WTC11 (cell line): Measurements from ENCODE around the gene GUCY1A2. TPM values are rescaled to one million over a fixed set of nuclear protein-coding genes. Genes with fewer than 3 reads are reported as not detected.

Experiments used
- ATAC-seq: fragments of 200-7000 bp; cut with Tn5 transposase; 2 replicates; pipeline ENCODE4 v1.10.0; 2021; ENCODE audit warnings: mild to moderate bottlenecking, moderate library complexity
- CTCF ChIA-PET: fragments of 300-600 bp; sonication (Branson Sonifier 250); formaldehyde crosslinking; loops from one replicate; lab custom pipeline; 2021; ENCODE audit warnings: antibody characterized with exemption; lab: Charles Lee
- POLR2A ChIA-PET: fragments of 350-600 bp; sonication (Branson Sonifier 250); formaldehyde crosslinking; loops from one replicate; lab custom pipeline; 2021; ENCODE audit warnings: antibody characterized with exemption; lab: Charles Lee
- DNase-seq: peaks from one replicate; pipeline ENCODE4 v3.0.0; 2021; ENCODE audit warnings: low spot score
- H3K27ac Mint-ChIP-seq: 2 replicates; pipeline ENCODE4 v1.8.0; 2021; ENCODE audit warnings: mixed read lengths
- H3K27me3 Mint-ChIP-seq: 2 replicates; pipeline ENCODE4 v1.8.0; 2021; ENCODE audit warnings: low read depth, mild to moderate bottlenecking, moderate library complexity, mixed read lengths
- H3K36me3 Mint-ChIP-seq: 2 replicates; pipeline ENCODE4 v1.8.0; 2021; ENCODE audit warnings: mixed read lengths
- H3K4me1 Mint-ChIP-seq: 2 replicates; pipeline ENCODE4 v1.8.0; 2022; ENCODE audit warnings: mixed read lengths
- H3K4me3 Mint-ChIP-seq: 2 replicates; pipeline ENCODE4 v1.8.0; 2021; ENCODE audit warnings: mild to moderate bottlenecking, moderate library complexity, mixed read lengths
- H3K9me3 Mint-ChIP-seq: 2 replicates; pipeline ENCODE4 v1.8.0; 2021; ENCODE audit warnings: mixed read lengths
- ATF2 ChIP-seq: sonication (generic); formaldehyde crosslinking; IDR thresholded peaks from 2 replicates; pipeline ENCODE4 v1.8.1; 2022; ENCODE audit warnings: low read depth, missing genetic modification reagents, borderline replicate concordance
- CREB1 ChIP-seq: sonication (generic); formaldehyde crosslinking; IDR thresholded peaks from 2 replicates; pipeline ENCODE4 v1.8.0; 2023; ENCODE audit warnings: mild to moderate bottlenecking, missing genetic modification reagents
- CREM ChIP-seq: sonication (generic); formaldehyde crosslinking; IDR thresholded peaks from 2 replicates; pipeline ENCODE4 v1.8.1; 2022; ENCODE audit warnings: mild to moderate bottlenecking, missing genetic modification reagents, moderate library complexity
- ETV6 ChIP-seq: sonication (generic); formaldehyde crosslinking; IDR thresholded peaks from 2 replicates; pipeline ENCODE4 v1.8.1; 2022; ENCODE audit warnings: mild to moderate bottlenecking, missing genetic modification reagents
- GTF2I ChIP-seq: fragments of 250-450 bp; sonication (Bioruptor Pico); conservative IDR thresholded peaks from 2 replicates; pipeline ENCODE4 v1.4.0; 2021; ENCODE audit warnings: mild to moderate bottlenecking
- KAT7 ChIP-seq: sonication (generic); formaldehyde crosslinking; IDR thresholded peaks from 2 replicates; pipeline ENCODE4 v1.8.1; 2023; ENCODE audit warnings: missing genetic modification reagents, mild to moderate bottlenecking, borderline replicate concordance
- NFATC4 ChIP-seq: fragments of 250-450 bp; sonication (Bioruptor Pico); IDR thresholded peaks from 2 replicates; pipeline ENCODE4 v1.9.0; 2021; ENCODE audit warnings: mild to moderate bottlenecking
- NR1H2 ChIP-seq: sonication (generic); formaldehyde crosslinking; IDR thresholded peaks from 2 replicates; pipeline ENCODE4 v1.9.0; 2021; ENCODE audit warnings: mild to moderate bottlenecking, moderate library complexity, missing genetic modification reagents
- PRRX2 ChIP-seq: fragments of 250-450 bp; sonication (Bioruptor Pico); IDR thresholded peaks from 2 replicates; pipeline ENCODE4 v1.8.0; 2021; ENCODE audit warnings: mild to moderate bottlenecking
- SMAD3 ChIP-seq: sonication (generic); formaldehyde crosslinking; IDR thresholded peaks from 2 replicates; pipeline ENCODE4 v1.8.0; 2022; ENCODE audit warnings: missing genetic modification reagents, mild to moderate bottlenecking, borderline replicate concordance
- SOX15 ChIP-seq: fragments of 250-450 bp; sonication (Bioruptor Pico); IDR thresholded peaks from 2 replicates; pipeline ENCODE4 v1.9.0; 2021; ENCODE audit warnings: mild to moderate bottlenecking
- SP1 ChIP-seq: sonication (generic); formaldehyde crosslinking; conservative IDR thresholded peaks from 2 replicates; pipeline ENCODE4 v1.8.1; 2022; ENCODE audit warnings: missing genetic modification reagents
- ZNF121 ChIP-seq: sonication (generic); formaldehyde crosslinking; IDR thresholded peaks from 2 replicates; pipeline ENCODE4 v1.8.0; 2023; ENCODE audit warnings: missing genetic modification reagents
- ZNF138 ChIP-seq: sonication (generic); formaldehyde crosslinking; conservative IDR thresholded peaks from 2 replicates; pipeline ENCODE4 v1.8.1; 2022; ENCODE audit warnings: mild to moderate bottlenecking, moderate library complexity, missing genetic modification reagents
- ZNF671 ChIP-seq: fragments of 250-450 bp; sonication (Bioruptor Pico); IDR thresholded peaks from 2 replicates; pipeline ENCODE4 v1.8.0; 2021; ENCODE audit warnings: mild to moderate bottlenecking
- total RNA-seq: library from RNA; stranded (reverse); gene quantifications from 3 replicates; pipeline ENCODE4 v1.2.3, GENCODE V29; 2021
- TF ChIP-seq, protein P1 (sequence below): sonication (generic); formaldehyde crosslinking; IDR thresholded peaks from 2 replicates; pipeline ENCODE4 v1.8.1; 2022; ENCODE audit warnings: mild to moderate bottlenecking, moderate library complexity, missing genetic modification reagents
- TF ChIP-seq, protein P2 (sequence below): sonication (generic); formaldehyde crosslinking; IDR thresholded peaks from 2 replicates; pipeline ENCODE4 v1.8.0; 2022; ENCODE audit warnings: mild to moderate bottlenecking, missing genetic modification reagents
- TF ChIP-seq, protein P3 (sequence below): fragments of 250-450 bp; sonication (Bioruptor Pico); IDR thresholded peaks from 2 replicates; pipeline ENCODE4 v1.8.0; 2021; ENCODE audit warnings: mild to moderate bottlenecking

The GUCY1A2 gene
- total RNA-seq, 1 experiment from 2014 or later, result 0.90 TPM

GRCh38 chr11:106724293-106724892 lies 293.9 kb downstream of the GUCY1A2 start:
- Mint-ChIP-seq H3K4me3 (no peak overlapping the region), H3K4me1 (peaks cover 14% of the 10 kb centered on the region), H3K27me3 (no peaks in the 10 kb centered on the region), H3K9me3 (no peaks in the 10 kb centered on the region), H3K36me3 (no peaks in the 10 kb centered on the region), H3K27ac (no peak overlapping the region)
- CTCF ChIA-PET, result no interaction called here
- no peak for DNase-seq
- TF ChIP-seq, protein P1, sequence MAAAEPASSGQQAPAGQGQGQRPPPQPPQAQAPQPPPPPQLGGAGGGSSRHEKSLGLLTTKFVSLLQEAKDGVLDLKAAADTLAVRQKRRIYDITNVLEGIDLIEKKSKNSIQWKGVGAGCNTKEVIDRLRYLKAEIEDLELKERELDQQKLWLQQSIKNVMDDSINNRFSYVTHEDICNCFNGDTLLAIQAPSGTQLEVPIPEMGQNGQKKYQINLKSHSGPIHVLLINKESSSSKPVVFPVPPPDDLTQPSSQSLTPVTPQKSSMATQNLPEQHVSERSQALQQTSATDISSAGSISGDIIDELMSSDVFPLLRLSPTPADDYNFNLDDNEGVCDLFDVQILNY, result no peak
- TF ChIP-seq ATF2 (CRISPR knock-in tag), result no peak
- TF ChIP-seq ZNF121 (CRISPR knock-in tag), result no peak
- no peak for TF ChIP-seq SMAD3
- no peak for TF ChIP-seq ETV6 (CRISPR knock-in tag)
- no peak for TF ChIP-seq SP1 (CRISPR knock-in tag)
- TF ChIP-seq CREB1 (CRISPR knock-in tag), result no peak
- TF ChIP-seq, protein P2, sequence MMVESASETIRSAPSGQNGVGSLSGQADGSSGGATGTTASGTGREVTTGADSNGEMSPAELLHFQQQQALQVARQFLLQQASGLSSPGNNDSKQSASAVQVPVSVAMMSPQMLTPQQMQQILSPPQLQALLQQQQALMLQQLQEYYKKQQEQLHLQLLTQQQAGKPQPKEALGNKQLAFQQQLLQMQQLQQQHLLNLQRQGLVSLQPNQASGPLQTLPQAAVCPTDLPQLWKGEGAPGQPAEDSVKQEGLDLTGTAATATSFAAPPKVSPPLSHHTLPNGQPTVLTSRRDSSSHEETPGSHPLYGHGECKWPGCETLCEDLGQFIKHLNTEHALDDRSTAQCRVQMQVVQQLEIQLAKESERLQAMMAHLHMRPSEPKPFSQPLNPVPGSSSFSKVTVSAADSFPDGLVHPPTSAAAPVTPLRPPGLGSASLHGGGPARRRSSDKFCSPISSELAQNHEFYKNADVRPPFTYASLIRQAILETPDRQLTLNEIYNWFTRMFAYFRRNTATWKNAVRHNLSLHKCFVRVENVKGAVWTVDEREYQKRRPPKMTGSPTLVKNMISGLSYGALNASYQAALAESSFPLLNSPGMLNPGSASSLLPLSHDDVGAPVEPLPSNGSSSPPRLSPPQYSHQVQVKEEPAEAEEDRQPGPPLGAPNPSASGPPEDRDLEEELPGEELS, result no peak
- TF ChIP-seq SOX15 (CRISPR knock-in tag), result no peak
- no peak for TF ChIP-seq ZNF138
- TF ChIP-seq, protein P3, sequence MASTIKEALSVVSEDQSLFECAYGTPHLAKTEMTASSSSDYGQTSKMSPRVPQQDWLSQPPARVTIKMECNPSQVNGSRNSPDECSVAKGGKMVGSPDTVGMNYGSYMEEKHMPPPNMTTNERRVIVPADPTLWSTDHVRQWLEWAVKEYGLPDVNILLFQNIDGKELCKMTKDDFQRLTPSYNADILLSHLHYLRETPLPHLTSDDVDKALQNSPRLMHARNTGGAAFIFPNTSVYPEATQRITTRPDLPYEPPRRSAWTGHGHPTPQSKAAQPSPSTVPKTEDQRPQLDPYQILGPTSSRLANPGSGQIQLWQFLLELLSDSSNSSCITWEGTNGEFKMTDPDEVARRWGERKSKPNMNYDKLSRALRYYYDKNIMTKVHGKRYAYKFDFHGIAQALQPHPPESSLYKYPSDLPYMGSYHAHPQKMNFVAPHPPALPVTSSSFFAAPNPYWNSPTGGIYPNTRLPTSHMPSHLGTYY, result no peak
- TF ChIP-seq CREM (CRISPR knock-in tag), result no peak
- ATAC-seq, result peak; percentile 47; the same call in 1 of the 2 replicates
- POLR2A ChIA-PET, result no interaction called here

DNA sequence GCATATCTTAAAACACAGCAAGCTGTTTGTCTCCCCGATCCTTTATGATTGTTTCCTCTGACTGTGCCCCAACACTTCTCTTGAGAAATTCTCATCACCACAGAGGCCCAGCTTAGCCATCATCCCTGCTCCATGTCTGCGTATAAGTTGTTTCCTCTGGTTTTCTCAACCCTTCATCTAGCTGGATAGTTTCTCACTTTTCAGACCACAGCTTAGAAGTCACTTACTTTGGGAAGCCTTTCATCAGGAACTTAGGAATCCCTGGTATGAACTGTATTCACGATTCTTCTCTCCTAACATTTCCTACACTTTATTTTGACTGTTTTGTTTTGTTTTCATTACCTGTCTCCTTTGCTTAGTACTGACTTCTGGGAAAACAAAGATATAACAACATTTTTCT lies 295.2 kb downstream of the GUCY1A2 start:
- no peak for DNase-seq

DNA sequence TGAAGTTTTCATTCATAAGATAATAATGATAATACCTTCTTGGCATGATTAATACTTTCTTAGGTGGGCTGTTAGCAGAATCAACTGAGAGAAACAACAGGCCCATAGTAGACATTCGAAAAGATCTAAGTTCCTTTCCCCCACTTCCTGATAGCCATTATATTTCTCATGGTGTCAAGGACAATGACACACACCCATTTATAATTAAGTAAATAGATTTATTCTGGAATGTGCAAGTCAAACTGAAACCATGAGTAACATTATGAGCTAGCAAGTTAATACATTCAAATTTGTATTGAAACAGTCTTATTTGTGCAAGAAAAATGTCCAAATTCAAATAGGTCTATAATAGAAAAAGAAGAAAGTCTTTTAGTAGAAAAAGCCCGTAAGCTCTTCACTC lies 301.1 kb downstream of the GUCY1A2 start:
- Mint-ChIP-seq H3K27ac (no peak overlapping the region), H3K4me1 (peaks cover 6% of the 10 kb centered on the region), H3K36me3 (no peaks in the 10 kb centered on the region), H3K4me3 (no peak overlapping the region), H3K27me3 (no peaks in the 10 kb centered on the region), H3K9me3 (no peaks in the 10 kb centered on the region)
- ChIA-PET CTCF (interaction anchor here (1.0 kb wide), 1 partner anchor 301 kb away, joined by 4 read pairs; the partner anchor contains the start of gene GUCY1A2), POLR2A (no interaction called here)
- TF ChIP-seq GTF2I (CRISPR knock-in tag) (no peak), KAT7 (CRISPR knock-in tag) (no peak), SMAD3 (no peak)
- ATAC-seq (no peak), DNase-seq (no peak)

More for the DNA sequence above, 295.2 kb downstream of the GUCY1A2 start:
- no peak overlapping the region for H3K4me3 Mint-ChIP-seq
- no peak for ATAC-seq
- no peak for TF ChIP-seq PRRX2 (CRISPR knock-in tag)
- TF ChIP-seq SOX15 (CRISPR knock-in tag), result no peak
- TF ChIP-seq NR1H2 (CRISPR knock-in tag), result no peak
- TF ChIP-seq ZNF671 (CRISPR knock-in tag), result no peak
- no peak for TF ChIP-seq NFATC4 (CRISPR knock-in tag)
- CTCF ChIA-PET, result interaction anchor here (0.9 kb wide), 1 partner anchor 252 kb away, joined by 3 read pairs; no protein-coding TSS in a partner anchor
- peaks cover 14% of the 10 kb centered on the region for H3K4me1 Mint-ChIP-seq
- POLR2A ChIA-PET, result no interaction called here
- no peaks in the 10 kb centered on the region for H3K36me3 Mint-ChIP-seq
- no peaks in the 10 kb centered on the region for H3K9me3 Mint-ChIP-seq
- peak overlapping the region; percentile 28; the same call in 1 of the 2 replicates for H3K27ac Mint-ChIP-seq
- no peaks in the 10 kb centered on the region for H3K27me3 Mint-ChIP-seq
